ENCODE data around the gene TMEM254.
"Not testable (repeated sequence)": the region's sequence is repeated elsewhere in the genome, so short reads cannot be mapped to it uniquely, and the experiment has no call there.

Gene TMEM254

DNA sequence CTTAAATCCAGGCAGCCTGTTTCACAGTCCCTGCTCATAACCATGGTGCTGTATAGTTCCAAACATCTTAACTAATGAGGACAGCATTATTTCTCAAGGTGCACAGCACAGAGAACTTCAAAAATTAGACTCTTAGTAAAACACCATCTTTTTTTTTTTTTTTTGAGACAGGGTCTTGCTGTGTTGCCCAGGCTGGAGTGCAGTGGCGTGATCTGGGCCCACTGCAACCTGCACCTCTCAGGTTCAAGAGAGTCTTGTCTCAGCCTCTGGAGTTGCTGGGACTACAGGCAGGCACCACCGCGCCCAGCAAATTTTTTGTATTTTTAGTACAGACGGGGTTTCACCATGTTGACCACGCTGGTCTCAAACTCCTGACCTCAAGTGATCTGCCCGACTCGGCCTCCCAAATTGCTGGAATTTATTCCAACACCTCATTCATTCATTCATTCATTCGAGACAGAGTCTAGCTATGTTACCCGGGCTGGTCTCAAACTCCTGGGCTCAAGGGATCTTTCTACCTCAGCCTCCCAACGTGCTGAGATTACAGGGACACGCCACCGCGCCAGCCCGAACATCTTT, 507 bp upstream of the TMEM254 start:
- no peak for DNase-seq

DNA sequence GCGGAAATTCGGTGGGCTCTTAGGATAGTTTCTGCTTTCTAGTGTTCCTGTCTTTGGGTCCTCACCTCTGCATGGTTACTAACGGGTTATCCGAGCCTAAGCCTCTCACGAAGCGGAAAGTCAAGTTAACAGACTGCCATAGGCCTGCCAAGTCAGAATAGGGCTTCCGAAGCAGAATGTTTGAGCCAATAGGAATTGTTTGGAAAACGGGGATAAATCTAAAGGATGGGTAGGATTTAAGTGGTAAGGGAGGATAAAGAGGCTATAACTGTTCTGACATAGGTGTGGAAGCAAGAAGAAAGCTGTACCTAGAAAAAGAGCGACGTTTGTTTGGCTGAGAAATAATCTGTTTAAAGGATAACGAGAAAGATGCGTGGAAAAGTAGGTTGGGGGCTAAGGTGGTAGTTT, 851 bp downstream of the TMEM254 start:
- DNase-seq: no peak

DNA sequence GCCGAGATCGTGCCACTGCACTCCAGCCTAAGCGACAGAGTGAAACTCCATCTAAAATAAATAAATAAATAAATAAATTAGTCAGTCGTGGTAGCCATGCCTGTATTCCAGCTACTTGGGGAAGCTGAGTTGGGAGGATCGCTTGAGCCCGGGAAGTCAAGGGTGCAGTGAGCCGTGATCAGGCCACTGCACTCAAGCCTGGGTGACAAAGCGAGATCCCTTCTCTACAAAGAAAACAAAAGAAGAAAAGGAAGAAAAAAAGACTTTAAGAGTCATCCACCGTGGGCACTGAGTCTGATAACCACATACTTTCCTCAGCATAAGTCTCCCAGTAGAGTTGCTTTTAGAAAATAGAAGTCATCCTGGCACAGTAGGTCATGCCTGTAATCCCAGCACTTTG, 2.6 kb downstream of the TMEM254 start:
- no peak for DNase-seq

DNA sequence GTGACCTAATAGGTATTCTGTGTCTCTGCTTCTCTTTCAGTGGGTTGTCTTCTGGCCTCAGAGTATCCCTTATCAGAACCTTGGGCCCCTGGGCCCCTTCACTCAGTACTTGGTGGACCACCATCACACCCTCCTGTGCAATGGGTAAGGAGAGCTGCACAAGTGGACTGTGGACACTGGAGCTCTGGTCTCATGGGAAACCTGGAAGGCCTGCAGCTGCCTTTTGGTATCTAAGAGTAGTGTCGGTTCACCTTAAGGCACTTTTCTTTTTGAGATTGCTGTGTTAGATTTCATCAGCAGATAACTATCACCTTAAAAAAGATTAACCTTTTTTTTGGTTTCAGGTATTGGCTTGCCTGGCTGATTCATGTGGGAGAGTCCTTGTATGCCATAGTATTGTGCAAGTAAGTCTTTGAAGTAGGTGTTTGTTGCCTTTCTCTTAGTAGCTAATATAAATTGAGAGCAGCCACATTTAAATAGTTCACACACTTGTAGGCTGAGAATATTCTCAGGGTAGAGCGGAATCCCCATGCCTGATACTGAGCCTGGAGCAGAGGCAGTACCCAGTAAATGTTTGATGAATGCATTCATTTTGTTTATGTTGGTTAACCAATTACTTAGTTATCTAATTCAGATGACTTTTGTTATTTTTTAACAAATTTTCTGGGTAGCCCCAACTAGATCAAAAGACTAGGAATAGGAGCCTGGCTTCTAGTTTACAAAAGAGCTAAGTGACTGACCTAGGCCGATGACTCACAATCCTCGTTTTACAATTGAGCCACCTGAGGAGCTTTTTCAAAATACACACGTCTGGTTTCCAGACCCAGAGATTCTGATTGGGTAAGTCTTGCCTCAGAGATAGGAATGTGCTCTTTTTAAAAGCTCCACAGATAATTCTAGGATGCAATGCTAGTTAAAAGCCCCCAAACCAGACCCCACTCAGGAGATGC, 3.6 kb downstream of the TMEM254 start:
- DNase-seq: no peak

DNA sequence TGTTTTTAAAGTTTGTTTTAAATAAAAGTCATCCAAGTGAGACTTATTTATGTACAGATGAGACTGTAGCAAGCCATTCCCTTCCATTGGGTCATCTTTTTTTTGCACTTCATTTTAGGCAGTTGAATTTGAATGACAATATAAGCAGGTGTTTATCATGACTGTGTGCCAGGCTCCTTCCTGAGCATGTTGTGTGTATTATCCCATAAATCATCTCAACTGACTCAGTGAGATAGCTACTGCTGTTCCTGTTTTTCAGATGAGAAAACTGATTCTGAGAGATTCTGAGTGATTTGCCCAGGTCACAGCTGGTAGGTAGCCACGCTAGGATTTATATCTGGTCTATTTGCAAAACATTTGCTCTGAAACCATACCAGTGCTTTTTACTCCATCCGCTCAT, 11.7 kb downstream of the TMEM254 start:
- no peak for DNase-seq

DNA sequence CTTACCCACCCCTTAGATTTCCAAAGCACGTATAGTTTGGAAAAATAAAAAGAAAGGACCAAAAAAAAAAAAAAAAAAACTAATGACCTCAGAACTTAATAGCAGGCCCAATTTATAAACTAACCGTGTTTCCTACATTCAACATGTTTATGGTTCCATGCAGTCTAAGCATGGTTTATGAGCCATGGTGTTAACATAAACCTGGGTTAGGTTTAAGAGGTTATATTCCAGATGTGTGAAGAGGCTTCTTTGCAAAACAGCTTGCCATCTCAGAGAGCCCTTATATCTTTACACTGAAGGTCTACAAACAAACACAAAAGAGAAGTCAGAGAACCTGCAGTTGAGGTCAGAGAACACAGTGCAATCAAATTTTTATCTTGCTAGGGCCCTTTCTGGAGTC, 15.8 kb downstream of the TMEM254 start:
- DNase-seq: no peak

DNA sequence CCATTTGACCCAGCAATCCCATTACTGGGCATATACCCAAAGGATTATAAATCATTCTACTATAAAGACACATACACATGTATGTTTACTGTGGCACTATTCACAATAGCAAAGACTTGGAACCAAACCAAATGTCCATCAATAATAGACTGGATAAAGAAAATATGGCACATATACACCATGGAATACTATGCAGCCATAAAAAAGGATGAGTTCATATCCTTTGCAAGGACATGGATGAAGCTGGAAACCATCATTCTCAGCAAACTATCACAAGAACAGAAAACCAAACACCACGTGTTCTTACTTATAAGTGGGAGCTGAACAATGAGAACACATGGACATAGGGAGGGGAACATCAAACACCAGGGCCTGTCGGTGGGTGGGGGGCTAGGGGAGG, 19.8 kb downstream of the TMEM254 start:
- not testable (repeated sequence) for DNase-seq

DNA sequence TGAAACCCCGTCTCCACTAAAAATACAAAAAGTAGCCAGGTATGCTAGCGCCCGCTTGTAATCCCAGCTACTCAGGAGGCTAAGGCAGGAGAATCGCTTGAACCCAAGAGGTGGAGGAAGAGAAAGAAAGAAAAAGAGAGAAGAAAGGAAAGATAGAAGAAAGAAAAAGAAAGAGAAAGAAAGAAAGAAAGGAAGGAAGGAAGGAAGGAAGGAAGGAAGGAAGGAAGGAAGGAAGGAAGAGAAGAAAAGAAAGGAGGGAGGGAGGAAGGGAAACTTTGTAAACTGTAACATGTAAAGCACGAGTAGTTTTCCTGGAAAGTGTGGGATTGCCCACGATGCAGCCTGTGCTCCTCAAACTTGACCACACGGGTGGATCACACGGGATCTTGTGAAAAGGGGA, 20.8 kb downstream of the TMEM254 start:
- DNase-seq: not testable (repeated sequence)

DNA sequence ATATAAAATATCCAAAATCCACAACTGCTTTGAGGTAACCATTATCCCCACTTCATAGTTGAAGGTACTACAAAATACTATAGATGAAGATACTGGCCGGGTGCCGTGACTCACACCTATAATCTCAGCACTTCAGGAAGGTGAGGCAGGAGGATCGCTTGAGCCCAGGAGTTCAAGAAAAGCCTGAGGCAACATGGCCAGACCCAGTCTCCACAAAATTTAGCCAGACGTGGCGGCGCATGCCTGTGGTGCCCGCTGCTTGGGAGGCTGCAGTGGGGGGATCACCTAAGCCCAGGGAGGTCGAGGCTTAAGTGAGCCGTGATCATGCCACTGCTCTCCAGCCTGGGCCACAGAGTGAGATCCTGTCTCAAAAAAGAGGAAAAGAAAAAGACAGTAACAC, 21.7 kb downstream of the TMEM254 start:
- no peak for DNase-seq

DNA sequence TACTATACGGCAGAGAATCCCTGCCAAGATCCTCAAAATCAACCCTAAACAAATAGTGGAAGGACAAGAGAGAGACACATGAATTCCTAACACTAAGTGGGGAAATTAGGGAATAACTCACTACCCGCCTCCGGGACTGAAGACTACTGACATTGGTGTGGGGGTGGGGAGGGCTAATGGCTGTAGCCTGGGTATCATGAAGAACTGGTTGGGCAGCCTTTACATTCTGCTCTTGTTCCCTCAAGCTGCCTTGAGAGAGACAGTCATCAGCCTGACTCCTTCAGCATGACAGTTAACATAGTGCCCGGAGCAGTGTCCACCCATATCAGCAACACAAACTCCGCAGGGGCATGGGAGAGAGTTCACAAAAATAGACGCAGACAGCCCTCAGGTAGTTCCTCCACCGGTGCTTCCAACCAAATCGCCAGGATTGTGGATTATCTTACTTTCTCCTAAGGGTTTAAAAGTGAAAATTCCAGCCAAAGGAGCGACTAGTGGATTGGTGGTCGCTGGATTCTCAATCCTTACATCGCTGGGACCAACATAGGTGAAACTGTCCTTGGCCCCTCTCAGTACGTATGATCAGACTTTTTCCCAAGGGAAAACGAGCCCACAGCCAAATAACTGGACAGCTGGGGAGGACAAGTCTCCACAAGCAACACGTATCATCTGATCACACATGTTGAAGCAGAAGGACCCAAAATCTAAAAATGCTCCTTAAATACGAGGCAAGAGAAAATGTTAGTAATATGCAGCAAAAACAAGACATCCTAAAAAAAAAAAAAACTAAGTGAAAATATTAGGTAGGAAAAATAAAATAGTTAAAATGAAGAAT, 22.6 kb downstream of the TMEM254 start:
- DNase-seq: no peak

DNA sequence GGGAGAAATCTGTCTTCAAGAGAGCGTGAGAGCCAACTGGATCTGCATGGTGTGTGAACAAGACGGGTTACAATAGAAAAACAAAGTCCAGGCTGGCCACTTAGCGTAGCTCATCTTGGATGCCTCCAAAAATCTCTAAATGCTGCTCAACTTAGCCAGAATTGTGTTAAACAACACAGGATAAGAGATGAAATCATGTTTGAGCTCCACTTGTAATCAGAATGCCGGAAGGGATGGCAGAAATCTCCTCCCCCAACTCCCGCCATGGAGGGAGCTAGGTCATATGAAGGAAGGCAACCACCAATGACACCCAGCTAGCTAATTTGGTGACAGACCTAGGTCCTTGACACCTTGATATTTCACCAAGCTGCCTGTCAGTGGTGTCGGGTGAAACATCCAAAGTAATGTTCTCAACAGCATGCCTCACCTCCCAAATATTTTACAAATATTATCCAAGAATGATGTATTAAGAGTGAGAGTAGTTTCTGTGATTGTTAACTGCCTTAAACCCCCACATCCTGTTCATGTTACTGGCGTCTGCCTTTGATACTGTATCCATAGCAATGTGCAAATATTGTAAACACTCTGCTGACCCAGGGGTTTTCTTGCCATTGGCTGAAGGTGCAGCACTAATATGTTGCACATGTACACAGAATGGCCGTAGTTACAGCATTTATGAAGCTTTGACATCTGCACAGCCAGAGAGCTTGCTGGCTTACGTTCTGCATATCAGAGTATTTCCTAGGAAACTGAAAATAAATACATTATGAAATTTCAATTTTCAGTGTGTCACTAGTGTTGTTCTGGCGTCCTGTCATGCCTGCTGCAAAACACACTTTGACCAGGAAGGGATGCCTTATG, 25.8 kb downstream of the TMEM254 start:
- DNase-seq: no peak

DNA sequence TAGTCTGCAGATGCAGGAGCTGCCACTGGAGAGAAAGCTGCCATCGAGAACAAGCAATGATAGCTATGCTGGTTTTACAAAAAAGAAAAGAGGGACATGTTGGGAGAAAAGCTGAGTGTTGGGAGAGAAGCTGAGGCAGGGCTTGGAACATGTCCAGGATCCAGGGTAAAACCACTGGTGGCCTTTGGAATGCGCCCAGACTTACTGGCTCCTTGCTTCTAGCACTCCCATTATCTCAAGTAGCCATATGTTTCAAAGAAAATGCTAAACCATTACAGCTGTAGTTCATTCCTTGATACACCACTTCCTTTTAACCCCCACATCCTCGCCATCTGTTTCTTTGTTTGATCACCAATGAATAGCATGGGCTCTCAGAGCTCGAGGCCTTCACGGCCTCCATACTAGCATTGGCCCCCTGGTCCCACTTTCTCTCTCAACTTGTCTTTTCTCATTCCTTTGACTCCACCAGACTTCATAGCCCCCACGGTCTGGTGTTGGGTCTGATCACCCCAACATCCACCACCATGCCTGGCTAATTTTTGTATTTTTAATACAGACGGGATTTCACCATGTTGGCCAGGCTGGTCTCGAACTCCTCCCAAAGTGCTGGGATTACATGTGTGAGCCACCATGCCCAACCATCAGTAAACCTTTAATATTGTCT, 30.2 kb downstream of the TMEM254 start:
- DNase-seq: no peak

DNA sequence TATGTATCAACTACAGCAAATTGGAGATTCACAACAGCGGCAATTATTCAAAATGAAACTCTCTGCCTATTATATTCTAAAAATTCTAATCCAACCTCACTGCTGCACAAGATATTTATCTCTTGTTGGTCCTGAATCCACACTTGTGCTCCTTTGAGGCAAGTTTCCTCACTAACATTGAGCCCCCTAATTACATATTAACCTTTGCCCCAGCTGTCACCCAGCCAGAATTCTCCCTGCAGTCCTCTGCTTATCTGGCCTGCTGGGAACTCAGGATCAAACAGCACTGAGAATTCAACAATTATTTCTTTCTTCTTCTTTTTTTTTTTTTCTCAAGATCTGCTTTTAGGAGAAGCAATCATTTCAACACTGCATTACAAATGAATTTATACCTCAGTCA, 32.5 kb downstream of the TMEM254 start:
- DNase-seq: no peak

DNA sequence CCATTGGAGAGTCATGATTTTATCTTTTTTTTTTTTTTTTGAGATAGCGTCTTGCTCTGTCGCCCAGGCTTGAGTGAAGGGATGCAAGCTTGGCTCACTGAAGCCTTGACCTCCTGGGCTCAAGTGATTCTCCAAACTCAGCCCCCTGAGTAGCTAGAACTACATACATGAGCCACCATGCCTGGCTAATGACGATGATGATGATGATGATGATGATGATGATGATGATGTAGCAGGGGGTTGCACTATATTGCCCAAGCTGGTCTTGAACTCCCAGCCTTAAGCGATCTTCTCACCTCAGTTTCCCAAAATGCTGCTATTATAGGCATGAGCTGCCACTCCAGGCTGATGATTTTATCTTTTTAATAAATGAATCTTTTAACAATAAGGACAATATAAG, 40.2 kb downstream of the TMEM254 start:
- DNase-seq: no peak

DNA sequence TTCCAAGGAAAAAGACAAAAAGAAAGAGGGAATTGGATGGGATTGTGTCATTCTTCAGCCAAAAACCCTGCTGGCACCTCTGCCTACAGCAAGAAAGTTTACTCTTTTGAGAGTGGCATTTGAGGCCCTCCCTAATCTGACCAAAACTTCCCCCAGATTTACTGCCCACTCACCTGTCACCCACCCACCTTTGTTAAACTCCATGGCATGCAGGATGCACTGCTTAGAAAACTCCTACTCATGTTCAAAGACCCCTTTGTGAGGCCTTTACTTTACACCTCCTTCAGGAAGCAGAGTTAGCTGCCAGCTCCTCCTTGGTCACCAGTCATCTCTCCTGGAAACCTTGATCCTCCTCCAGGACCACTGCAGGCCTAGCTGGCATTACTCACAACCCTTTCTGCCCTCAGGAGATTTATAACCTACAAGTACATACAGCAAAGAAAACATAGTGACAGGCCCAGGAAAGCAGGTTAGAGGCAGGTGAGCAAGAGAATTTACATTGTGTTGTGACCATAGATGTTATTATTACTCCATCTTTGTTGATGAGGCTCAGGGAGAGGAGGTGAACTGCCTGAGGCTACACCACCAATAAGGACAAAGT, 43.7 kb downstream of the TMEM254 start:
- no peak for DNase-seq

DNA sequence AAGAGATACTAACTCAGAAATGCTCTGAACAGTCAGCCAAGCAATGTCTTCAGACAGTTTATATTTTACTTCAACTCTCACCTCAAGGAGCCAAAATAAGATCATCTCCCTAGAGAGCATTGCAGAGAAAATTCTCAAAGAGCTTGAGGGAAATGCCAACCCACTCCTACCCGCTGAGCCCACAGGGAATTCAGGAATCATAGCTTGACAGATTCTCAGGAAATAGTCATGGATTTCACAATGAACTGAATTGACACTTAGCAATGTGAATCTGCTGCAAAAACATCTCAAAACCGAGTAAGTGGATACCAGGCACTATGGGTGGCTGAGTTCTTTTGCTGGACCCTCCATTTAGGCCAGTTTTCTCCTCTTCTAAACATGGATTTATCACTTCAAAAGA, 44.3 kb downstream of the TMEM254 start:
- no peak for DNase-seq

DNA sequence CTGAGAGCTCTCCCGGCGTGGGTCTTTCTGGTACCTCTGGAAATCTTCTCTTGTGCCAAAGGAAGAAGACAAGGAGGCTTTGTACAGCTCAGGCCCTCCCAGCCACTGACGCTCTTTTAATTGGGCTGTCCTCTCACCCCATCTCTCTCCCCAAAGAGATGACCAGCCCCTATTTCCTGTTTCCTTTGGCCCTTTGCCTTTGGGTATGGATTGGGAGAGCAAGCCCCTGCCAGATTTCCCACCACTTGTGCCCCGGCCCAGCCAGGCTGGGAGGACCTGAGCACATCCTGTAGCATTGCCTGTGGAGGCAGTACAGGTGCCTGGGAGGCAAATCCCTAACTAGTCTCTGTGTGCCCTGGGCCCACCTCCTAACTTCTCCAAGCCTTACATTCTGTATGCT, 48.4 kb downstream of the TMEM254 start:
- DNase-seq: no peak

DNA sequence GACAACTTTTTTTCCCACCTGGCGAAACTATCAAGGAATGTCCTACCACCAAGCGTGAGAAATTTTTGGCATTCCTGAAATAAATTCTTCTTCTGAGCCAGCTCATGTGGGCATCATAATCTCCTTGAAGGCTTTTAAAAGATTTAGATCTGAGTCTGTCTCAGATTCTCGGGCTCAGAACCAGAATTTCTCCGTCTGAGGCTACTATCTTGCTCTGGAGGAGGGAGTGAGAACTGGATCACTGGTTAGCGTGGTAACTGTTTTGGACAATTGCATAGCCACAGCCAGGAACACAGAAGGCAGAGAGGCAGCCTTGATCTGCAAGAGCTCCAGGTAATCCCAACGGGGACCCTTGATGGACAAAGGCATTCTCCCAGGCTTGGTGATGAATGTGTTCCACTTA, 53.0 kb downstream of the TMEM254 start:
- DNase-seq: no peak

DNA sequence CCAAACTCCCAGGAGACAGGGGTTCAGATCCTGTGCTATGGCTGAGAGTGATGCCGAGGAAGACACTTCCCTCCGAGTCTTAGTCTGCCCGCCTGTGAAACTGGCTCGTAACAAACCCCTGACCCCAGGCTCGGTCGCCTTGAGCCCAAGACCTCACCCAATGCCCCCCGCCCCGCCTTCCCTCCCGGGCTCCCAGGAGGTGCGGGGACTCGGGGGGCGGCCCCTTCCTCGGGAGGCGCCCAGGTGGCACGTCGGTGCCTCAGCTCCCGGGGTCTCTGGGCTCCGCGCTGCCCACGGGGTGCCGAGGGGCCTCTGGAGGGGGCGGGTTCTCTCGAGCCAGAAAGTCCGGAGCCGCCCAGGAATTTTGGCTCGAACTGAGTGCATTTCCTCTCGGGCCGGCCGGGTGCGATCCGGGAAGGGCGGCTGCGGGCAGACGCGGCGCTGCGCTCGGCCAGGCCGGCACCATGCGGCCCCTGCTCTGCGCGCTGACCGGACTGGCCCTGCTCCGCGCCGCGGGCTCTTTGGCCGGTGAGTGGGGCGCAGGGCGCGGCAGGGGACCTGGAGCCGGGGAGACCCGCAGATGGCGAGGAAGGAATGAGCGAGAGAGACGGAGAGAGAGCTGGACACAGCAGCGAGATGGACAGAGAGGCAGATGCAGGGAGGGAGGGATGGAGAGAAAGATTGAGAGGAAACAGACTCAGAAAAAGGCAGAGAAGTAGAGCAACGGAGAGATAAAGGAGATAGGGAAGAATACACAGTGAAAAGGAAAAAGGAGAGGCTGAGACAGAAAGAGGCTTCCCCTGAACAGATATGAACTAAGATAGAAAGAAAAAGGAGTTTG, 54.1 kb downstream of the TMEM254 start, which contains the start of gene PLAC9:
Gene PLAC9, plus strand, starts transcription at position 432 of the 841 bp plus-strand sequence. Its CDS starts 33 bp downstream, at position 465.
- DNase-seq: no peak

DNA sequence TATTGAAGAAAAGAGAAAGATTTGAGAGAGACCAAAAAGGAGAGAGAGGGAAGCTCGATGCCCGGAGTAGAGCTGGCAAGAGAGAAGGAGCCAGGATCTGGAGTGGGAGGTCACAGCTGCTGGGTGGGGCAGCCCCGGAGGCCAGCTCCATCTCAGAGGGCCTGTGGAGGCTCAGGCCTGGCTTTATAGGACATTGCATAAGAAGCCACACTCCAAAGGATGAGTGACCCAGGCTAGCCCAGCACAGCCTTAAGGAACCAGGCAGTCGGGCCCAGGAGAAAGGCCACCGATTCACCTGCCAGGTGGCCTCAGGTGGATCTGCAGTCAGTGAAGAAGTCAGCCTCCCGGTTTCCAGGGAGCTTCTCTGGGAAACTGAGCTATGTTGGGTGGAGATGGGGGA, 54.7 kb downstream of the TMEM254 start:
- no peak for DNase-seq

DNA sequence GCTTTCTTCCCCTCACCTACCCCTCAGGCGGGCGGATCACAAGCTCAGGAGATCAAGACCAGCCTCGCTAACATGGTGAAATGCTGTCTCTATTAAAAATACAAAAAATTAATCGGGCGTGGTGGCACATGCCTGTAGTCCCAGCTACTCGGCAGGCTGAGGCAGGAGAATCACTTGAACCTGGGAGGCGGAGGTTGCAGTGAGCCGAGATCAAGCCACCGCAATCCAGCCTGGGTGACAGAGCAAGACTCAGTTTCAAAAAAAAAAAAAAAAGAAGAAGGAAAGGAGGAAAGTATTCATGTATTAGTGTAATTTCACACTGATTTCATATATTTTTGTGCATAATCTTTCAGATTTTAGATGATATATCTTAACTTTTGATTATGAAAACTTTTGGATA, 55.2 kb downstream of the TMEM254 start:
- DNase-seq: not testable (repeated sequence)
